ENCODE measurements around the gene ABCD2. TPM values are rescaled to one million over a fixed set of nuclear protein-coding genes. Genes with fewer than 3 reads are reported as not detected.
"Not testable (repeated sequence)": the region's sequence is repeated elsewhere in the genome, so short reads cannot be mapped to it uniquely, and the experiment has no call there.

The ABCD2 gene
- total RNA-seq, 3 donors from 2014 or later (not counting 1 experiment from before 2014, with no cell fraction given): 0.35 to 2.4 (median 0.75) TPM

- H3K36me3 Mint-ChIP-seq: no peaks in the 10 kb centered on the region
- TF ChIP-seq CTCF (IDR thresholded peaks at IDR 0.05): no peak
- Histone ChIP-seq H3K4me3 (ENCODE audit: low read length) (no peak overlapping the region), H3K36me3 (ENCODE audit: control insufficient read depth, insufficient read depth, low read length) (peaks cover 3% of the 10 kb centered on the region), H3K27me3 (ENCODE audit: control insufficient read depth, insufficient read depth, low read length) (no peaks in the 10 kb centered on the region), H3K27ac (ENCODE audit: low read length) (no peak overlapping the region), H3K4me1 (ENCODE audit: control insufficient read depth, insufficient read depth, low read length) (no peaks in the 10 kb centered on the region), H3K9me3 (ENCODE audit: control insufficient read depth, insufficient read depth, low read length) (no peaks in the 10 kb centered on the region)
- H3K4me3 Mint-ChIP-seq: no peak overlapping the region
- intact Hi-C loops (cut with micrococcal nuclease): no loop called here
- no peak for ATAC-seq
- DNase-seq: no peak
- no peaks in the 10 kb centered on the region for H3K4me1 Mint-ChIP-seq
- H3K27ac Mint-ChIP-seq: no peak overlapping the region
- no peaks in the 10 kb centered on the region for H3K9me3 Mint-ChIP-seq
- H3K27me3 Mint-ChIP-seq (ENCODE audit: low read depth in 2 of 2): no peaks in the 10 kb centered on the region
Observed at GRCh38 chr12:39603065-39603464, 16.5 kb downstream of the ABCD2 start.

- H3K4me1 Mint-ChIP-seq; H3K27ac ChIP-seq (ENCODE audit: low read length); ATAC-seq; H3K9me3 ChIP-seq (ENCODE audit: control insufficient read depth, insufficient read depth, low read length); H3K36me3 Mint-ChIP-seq; H3K4me1 ChIP-seq (ENCODE audit: control insufficient read depth, insufficient read depth, low read length); DNase-seq; H3K27ac Mint-ChIP-seq; H3K36me3 ChIP-seq (ENCODE audit: control insufficient read depth, insufficient read depth, low read length); H3K27me3 ChIP-seq (ENCODE audit: control insufficient read depth, insufficient read depth, low read length); H3K4me3 Mint-ChIP-seq; H3K27me3 Mint-ChIP-seq (ENCODE audit: low read depth in 2 of 2); intact Hi-C loops (cut with micrococcal nuclease); H3K4me3 ChIP-seq (ENCODE audit: low read length); H3K9me3 Mint-ChIP-seq: not testable (repeated sequence)
- 95% methylated on average over 3 of the region's 3 CpGs for whole genome bisulfite sequencing (ENCODE audit: insufficient coverage)
Observed at GRCh38 chr12:39601951-39602350, 17.7 kb downstream of the ABCD2 start.

- TF ChIP-seq CTCF (IDR thresholded peaks at IDR 0.05): no peak
- H3K9me3 ChIP-seq (ENCODE audit: control insufficient read depth, insufficient read depth, low read length): no peaks in the 10 kb centered on the region
- no peak overlapping the region for H3K4me3 Mint-ChIP-seq
- intact Hi-C loops (cut with micrococcal nuclease): no loop called here
- H3K4me3 ChIP-seq (ENCODE audit: low read length): no peak overlapping the region
- 82% methylated on average over 1 of the region's 2 CpGs for WGBS (ENCODE audit: insufficient coverage)
- H3K27ac ChIP-seq (ENCODE audit: low read length): no peak overlapping the region
- no peaks in the 10 kb centered on the region for H3K9me3 Mint-ChIP-seq
- no peak overlapping the region for H3K27ac Mint-ChIP-seq
- H3K36me3 Mint-ChIP-seq: no peaks in the 10 kb centered on the region
- H3K27me3 Mint-ChIP-seq (ENCODE audit: low read depth in 2 of 2): no peaks in the 10 kb centered on the region
- H3K27me3 ChIP-seq (ENCODE audit: control insufficient read depth, insufficient read depth, low read length): no peaks in the 10 kb centered on the region
- DNase-seq: no peak
- H3K4me1 ChIP-seq (ENCODE audit: control insufficient read depth, insufficient read depth, low read length): no peaks in the 10 kb centered on the region
- no peak for ATAC-seq
- no peaks in the 10 kb centered on the region for H3K4me1 Mint-ChIP-seq
- H3K36me3 ChIP-seq (ENCODE audit: control insufficient read depth, insufficient read depth, low read length): peaks cover 2% of the 10 kb centered on the region
Observed at GRCh38 chr12:39595928-39596327, 23.7 kb downstream of the ABCD2 start.

- H3K4me1 ChIP-seq (ENCODE audit: control insufficient read depth, insufficient read depth, low read length): no peaks in the 10 kb centered on the region
- no peak overlapping the region for H3K27ac Mint-ChIP-seq
- intact Hi-C loops (cut with micrococcal nuclease): no loop called here
- H3K9me3 ChIP-seq (ENCODE audit: control insufficient read depth, insufficient read depth, low read length): no peaks in the 10 kb centered on the region
- H3K27ac ChIP-seq (ENCODE audit: low read length): no peak overlapping the region
- no peaks in the 10 kb centered on the region for H3K36me3 Mint-ChIP-seq
- H3K4me1 Mint-ChIP-seq: no peaks in the 10 kb centered on the region
- H3K36me3 ChIP-seq (ENCODE audit: control insufficient read depth, insufficient read depth, low read length): no peaks in the 10 kb centered on the region
- no peaks in the 10 kb centered on the region for H3K27me3 ChIP-seq (ENCODE audit: control insufficient read depth, insufficient read depth, low read length)
- H3K4me3 ChIP-seq (ENCODE audit: low read length): no peak overlapping the region
- H3K27me3 Mint-ChIP-seq (ENCODE audit: low read depth in 2 of 2): no peaks in the 10 kb centered on the region
- H3K4me3 Mint-ChIP-seq: no peak overlapping the region
- no peak for TF ChIP-seq CTCF (IDR thresholded peaks at IDR 0.05)
- H3K9me3 Mint-ChIP-seq: no peaks in the 10 kb centered on the region
- no peak for ATAC-seq
- DNase-seq: no peak
Observed at GRCh38 chr12:39592295-39592694, 27.3 kb downstream of the ABCD2 start.
